HL-60/S4 treated with retinoic acid at 250 ng/mL for 4 days and 3 days (cell line): ENCODE results near the gene CFAP45.

Experiments used
- in situ Hi-C: fragments of 300-500 bp; cut with MboI; formaldehyde crosslinking; loops from 2 replicates; pipeline ENCODE4 v1.7.0; 2022; ENCODE audit warnings: low sequenced_read_pairs

Gene CFAP45

DNA sequence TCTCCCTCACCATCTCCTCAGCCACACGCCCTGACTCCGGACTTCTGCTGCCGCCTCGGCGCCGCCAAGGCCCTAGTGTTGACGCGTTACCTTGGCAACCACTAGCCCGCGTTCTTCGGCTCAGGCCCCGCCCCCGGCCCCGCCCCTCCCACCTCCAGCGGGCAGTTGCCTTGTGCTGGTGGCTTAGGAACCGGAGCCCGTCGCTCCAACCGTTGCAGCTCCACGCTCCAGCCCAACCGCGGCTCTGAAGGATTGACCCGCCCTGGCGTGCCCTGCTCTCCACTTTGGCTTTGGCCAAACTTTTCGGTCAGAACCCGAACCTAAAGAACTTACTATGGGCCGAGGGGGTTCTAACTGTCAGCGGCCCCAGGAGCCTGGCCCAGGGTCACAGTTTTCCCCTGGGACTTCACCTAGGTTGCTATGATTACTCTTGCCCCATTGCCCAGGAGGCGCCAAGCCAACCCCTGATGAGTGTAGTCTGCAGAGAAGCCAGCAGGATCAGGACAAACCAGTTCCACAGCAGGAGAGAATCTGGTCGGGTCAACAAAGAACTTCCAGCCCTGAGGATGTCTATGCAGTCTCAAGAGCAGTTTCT lies at the start of gene CFAP45:
TSS of gene CFAP45 (minus strand) at position 80 of the 595 bp plus-strand sequence. CDS start at position 13, 67 bp downstream.
- in situ Hi-C loops, result no loop called here

- in situ Hi-C loops, result no loop called here
These were observed 49.2 kb upstream of the CFAP45 start for GRCh38 chr1:159949123-159949522.

- in situ Hi-C loops, result no loop called here
These were observed 48.0 kb upstream of the CFAP45 start for GRCh38 chr1:159947942-159948341.

DNA sequence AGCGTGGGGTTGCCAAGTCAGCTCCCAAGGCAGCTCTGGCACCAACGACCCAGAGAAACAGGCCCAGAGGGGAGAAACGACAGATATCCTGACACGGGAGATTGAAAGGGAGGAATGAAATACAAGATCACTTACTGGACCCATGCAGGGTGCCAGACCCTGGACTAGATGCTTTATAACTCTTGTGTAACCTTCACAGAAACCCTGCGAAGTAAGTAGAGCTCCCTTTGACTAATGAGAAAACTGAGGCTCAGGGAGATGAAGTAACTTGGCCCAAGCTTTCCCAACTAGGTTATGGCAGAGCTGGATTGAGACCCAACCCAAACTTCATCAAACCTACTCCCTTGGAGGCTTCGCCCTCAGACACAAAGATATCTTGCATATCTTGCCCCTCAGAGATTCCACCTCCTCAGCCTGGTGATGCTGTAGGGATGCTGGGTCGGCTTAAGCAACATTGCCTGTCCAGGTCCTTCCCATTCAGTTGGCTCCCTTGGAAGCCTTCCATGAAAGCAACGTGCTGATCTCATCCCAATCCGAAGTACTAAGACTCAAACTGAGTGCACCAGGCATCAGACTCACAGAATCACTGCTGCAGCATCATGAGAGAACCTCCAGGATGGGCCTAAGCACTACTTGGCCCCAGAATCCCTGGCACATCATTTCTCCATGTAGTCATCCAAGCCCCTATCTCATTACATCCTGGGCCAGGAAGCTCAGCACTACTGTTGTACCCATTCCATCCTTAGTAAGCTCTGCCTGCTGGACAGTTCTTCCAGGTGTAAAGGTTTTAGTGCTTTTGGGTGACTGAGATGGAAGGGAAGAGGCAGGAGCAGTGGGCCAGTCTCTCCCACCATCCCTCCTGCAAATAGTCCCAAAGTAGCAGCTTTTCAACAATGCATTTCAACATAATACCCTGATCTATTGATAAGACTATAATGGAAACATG lies 46.5 kb upstream of the CFAP45 start:
- in situ Hi-C loops, result no loop called here

DNA sequence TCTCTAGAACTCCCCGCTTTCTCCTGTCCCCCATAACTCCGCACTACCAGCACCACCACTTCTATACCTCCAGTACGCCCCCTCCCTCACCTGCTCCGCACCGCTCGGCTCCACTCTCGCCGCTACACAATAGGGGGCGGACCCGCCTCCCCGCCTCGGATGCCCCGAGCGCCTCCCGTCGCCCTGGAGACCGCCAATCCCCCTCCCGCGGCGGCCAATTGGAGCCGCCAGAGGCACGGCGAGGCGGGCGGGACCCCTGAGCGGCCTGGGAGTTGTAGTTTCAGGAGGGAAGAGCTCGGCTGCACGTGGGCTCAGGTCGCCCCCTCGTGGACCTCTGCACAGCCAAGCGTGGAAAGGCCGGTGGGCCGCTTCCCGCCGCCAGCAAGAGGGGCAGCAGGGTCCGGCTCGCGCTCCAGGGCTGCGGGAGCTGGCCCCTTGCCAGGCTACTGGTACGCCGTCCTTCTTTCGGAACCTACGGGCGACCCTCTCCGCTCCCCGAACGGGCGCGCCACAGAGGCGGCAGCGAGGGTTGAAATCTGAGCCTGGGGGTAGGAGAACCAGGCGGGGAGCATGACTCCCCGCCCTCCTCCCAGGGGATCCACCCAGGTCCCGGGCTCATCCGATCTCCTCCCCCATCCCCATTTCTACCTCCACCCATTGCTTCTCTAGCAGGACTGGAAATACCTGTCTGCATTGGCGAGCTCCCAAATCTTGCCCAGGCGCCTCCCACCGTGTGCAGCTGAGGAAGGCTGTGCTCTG lies 45.7 kb upstream of the CFAP45 start, which contains the start of gene IGSF9:
TSS of gene IGSF9 (minus strand) at position 131 of the 759 bp plus-strand sequence. CDS start 2,159 bp downstream, outside the sequence.
- in situ Hi-C loops, result no loop called here

- in situ Hi-C loops, result no loop called here
These were observed 44.9 kb upstream of the CFAP45 start for GRCh38 chr1:159944623-159945455.

DNA sequence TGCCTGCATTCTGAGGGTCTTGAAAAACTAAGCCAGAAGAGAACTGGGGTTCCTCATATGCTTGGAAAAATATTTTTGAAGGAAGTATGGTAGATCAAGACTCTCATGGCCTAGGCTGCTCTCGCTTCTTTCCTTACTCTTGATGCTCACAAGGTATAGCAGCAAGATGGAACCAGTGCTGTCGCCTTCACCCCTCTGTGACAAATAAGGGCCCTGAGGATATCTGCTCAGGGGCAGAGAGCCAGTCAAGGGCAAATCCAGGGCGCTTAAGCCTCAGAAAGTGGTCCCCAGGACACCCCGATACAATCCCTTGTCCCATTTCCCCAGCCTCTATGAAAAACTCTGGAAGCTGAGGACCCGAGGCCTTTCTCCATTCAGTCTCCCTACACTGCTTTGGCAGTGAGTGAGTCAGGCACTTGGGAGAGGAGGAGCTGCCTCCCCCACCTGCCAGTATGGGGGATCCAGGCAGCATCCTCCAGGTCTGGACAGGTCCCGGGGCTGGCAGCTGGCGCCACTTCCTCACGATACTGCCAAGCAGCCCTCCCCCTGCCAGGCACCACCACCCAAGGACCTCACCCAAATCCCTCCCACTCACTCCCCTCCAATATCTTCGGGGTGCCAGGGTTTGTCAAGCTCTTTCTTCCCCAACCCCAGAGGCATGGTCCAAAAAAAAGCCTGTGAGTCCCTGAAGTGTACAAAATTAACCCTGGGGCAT lies 44.1 kb upstream of the CFAP45 start:
- in situ Hi-C loops, result no loop called here

DNA sequence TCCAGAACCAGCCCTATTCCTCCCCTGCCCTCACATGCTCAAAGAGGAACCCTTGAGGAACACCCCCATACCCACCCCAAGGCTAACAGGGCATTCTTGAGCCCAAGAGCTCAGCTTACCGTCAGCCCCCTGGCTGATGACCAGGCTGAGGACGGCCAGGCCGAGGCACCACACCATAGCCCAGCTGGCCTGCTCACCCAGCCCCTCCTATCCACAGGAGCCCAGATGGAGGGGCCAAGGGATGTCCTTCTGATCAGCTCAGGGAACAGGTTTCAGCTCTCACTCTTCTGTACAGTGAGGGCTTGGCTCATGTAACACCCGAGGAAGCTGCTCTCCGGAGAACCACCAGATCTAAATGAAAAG lies 43.3 kb upstream of the CFAP45 start:
- in situ Hi-C loops, result no loop called here

- in situ Hi-C loops, result no loop called here
These were observed 42.8 kb upstream of the CFAP45 start for GRCh38 chr1:159942632-159943277.

DNA sequence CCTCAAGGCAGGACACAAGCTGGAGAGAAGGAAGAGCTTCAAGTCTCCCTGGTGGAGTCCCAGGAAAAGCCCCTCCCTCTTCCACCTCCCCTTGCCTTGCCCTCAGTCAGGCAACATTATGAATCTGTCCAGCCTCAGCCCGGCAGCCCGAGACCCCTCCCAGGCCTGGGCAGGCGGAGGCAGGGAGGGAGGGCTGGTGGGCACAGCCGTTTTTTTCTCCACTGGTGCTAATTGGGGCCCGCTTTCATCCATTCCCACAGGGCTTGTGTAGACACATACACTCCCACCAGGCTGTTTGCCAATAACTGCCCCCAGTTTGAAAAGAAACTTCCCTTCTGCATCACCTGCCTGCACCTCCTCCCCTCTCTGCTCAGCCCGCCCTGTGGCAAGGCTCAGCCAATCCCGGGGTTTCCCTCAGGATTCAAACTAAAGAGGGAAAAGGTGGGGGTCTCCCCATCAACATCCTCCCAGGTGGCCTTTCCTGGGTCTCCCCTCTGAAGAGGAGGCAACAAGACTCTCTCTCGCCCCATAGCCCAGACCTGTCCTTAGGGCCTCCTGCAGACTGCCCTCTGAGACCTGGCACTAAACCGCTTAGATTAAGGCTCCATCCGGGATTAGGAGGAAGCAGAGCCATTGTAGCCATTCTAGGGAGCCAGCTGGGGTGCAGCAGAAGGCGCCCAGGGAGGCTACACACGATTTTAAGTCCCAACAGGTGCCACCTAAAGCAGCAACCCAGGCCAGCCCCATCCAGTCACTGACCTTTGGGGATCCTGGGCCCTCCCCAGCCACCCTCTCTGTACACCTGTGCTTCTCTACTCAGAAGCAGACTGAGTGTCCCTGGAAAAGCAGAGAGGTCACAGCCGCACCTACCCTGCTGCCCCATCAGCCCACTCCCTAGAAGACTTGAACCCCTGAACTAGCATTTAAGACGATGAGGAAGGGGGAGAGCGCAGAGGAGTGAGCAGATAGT lies 41.9 kb upstream of the CFAP45 start:
- in situ Hi-C loops, result no loop called here

DNA sequence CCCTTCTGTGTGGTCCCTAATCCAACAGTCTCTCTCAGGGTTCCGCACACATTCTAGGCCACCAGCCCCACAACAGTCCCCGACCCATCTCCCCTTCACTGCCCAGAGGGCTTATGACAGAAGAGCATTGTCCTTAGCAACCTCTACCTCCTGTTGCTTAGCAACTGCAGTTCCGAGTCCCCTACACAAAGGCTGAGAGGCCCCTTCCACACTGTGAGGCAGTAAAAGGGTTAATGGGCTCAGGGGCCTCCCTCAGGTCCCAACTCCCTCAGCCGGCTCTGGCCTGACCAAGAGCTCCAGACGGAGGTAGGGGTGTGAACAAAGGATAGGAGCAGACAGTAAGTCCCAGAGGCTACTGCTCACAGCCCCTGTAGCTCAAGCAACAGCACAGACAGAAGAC lies 41.2 kb upstream of the CFAP45 start:
- in situ Hi-C loops, result no loop called here

GRCh38 chr1:159940006-159940620 lies 40.1 kb upstream of the CFAP45 start:
- in situ Hi-C loops, result no loop called here

DNA sequence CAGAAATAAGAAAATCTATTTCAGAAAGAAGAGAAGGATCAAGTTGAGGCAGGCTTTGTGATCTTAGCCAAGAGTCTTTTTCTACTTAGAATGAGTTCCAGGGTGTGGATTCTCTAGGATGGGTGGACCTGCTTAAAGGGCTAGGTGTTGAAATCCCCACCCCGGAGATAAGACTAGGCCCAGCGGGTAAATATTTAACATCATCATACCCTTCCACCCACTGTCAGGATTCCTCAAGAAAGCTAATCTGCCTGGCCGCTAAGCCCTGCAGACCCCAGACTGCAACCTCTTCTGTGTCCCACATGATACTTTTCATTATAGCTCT lies 39.7 kb upstream of the CFAP45 start:
- in situ Hi-C loops, result loop anchor here (10.0 kb wide), 1 partner anchor 65 kb away; no protein-coding TSS in a partner anchor

GRCh38 chr1:159938905-159939677 lies 39.1 kb upstream of the CFAP45 start:
- in situ Hi-C loops, result loop anchor here (10.0 kb wide), 1 partner anchor 66 kb away; no protein-coding TSS in a partner anchor

DNA sequence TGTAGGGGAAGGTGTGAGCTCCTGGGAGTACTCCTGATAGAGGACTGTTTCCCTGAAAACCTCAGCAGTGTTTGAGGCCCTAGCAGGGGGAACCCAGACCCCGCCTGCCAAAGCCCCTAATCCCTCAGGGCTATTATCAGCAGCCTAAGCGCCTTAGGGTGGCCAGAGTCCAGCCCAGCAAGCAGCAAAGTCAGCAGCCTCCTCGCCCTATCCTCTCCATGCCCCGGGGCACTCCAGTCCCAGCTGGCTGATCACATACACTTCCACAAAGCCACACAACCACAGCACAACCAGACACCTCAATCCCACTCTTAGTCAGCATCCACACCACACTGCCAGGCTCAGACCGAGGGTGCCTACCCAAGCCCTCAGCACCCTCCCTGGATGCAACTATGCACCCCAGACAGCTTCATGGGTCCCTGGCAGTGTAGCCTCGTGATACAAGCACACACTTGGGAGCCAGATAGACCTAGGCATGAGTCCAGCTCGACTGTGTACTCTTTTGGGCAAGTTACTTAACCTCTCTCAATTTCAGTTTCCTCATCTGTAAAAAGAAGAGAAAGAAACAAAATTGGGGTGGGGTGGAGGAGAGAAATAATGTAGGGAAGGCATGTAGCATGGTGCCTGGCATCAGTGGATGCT lies 38.4 kb upstream of the CFAP45 start:
- in situ Hi-C loops, result loop anchor here (10.0 kb wide), 1 partner anchor 66 kb away; no protein-coding TSS in a partner anchor

GRCh38 chr1:159937054-159937750 lies 37.2 kb upstream of the CFAP45 start:
- in situ Hi-C loops, result loop anchor here (10.0 kb wide), 1 partner anchor 68 kb away; no protein-coding TSS in a partner anchor
